ENCODE measurements around the gene NECTIN2.
"Not testable (repeated sequence)": the region's sequence is repeated elsewhere in the genome, so short reads cannot be mapped to it uniquely, and the experiment has no call there.

The NECTIN2 gene

GRCh38 chr19:44817725-44818465 lies 28.2 kb upstream of the NECTIN2 start:
- no peak for DNase-seq

GRCh38 chr19:44818466-44819031 lies 27.5 kb upstream of the NECTIN2 start:
- no peak for DNase-seq

- DNase-seq: no peak
These were observed 26.8 kb upstream of the NECTIN2 start for GRCh38 chr19:44819246-44819832.

GRCh38 chr19:44820648-44821609 lies 25.2 kb upstream of the NECTIN2 start:
- DNase-seq: no peak

GRCh38 chr19:44822177-44822576 lies 23.9 kb upstream of the NECTIN2 start:
- DNase-seq: no peak

GRCh38 chr19:44822670-44823372 lies 23.3 kb upstream of the NECTIN2 start:
- no peak for DNase-seq

- no peak for DNase-seq
These were observed 22.8 kb upstream of the NECTIN2 start for GRCh38 chr19:44823373-44823698.

- no peak for DNase-seq
These were observed 21.3 kb upstream of the NECTIN2 start for GRCh38 chr19:44824761-44825160.

- not testable (repeated sequence) for DNase-seq
These were observed 13.2 kb upstream of the NECTIN2 start for GRCh38 chr19:44832875-44833274.

GRCh38 chr19:44834399-44834798 lies 11.7 kb upstream of the NECTIN2 start:
- DNase-seq: not testable (repeated sequence)

GRCh38 chr19:44839276-44839675 lies 6.8 kb upstream of the NECTIN2 start:
- no peak for DNase-seq

- no peak for DNase-seq
These were observed 5.3 kb upstream of the NECTIN2 start for GRCh38 chr19:44840811-44841210.

GRCh38 chr19:44841231-44841630 lies 4.9 kb upstream of the NECTIN2 start:
- DNase-seq: no peak

- DNase-seq: no peak
These were observed 848 bp upstream of the NECTIN2 start for GRCh38 chr19:44845286-44845611.

GRCh38 chr19:44846455-44847143 lies 502 bp downstream of the NECTIN2 start:
- no peak for DNase-seq

GRCh38 chr19:44847144-44848035 lies 1.3 kb downstream of the NECTIN2 start:
- no peak for DNase-seq

- no peak for DNase-seq
These were observed 2.1 kb downstream of the NECTIN2 start for GRCh38 chr19:44848036-44848811.

GRCh38 chr19:44848812-44849447 lies 2.8 kb downstream of the NECTIN2 start:
- no peak for DNase-seq

- DNase-seq: no peak
These were observed 4.6 kb downstream of the NECTIN2 start for GRCh38 chr19:44850641-44851109.

- no peak for DNase-seq
These were observed 5.3 kb downstream of the NECTIN2 start for GRCh38 chr19:44851427-44851826.

Measured in NCI-H1436 treated with DMSO at 0.1 percent for 48 hours (cell line).